ENCODE measurements around the gene SMIM1.
A peak's percentile ranks its signal among the peaks of the same experiment; 100 is the strongest.

The SMIM1 gene

GRCh38 chr1:3759796-3760195 lies 12.8 kb upstream of the SMIM1 start:
- no peak for DNase-seq

- no peak for DNase-seq
Measured at GRCh38 chr1:3761296-3762010, 11.1 kb upstream of the SMIM1 start.

GRCh38 chr1:3762151-3762872 lies 10.2 kb upstream of the SMIM1 start:
- DNase-seq, result no peak

- no peak for DNase-seq
Measured at GRCh38 chr1:3762873-3763228, 9.7 kb upstream of the SMIM1 start.

- DNase-seq, result no peak
Measured at GRCh38 chr1:3763351-3764125, 9.0 kb upstream of the SMIM1 start.

GRCh38 chr1:3767328-3767925 lies 5.1 kb upstream of the SMIM1 start:
- DNase-seq, result no peak

- no peak for DNase-seq
Measured at GRCh38 chr1:3768811-3769390, 3.6 kb upstream of the SMIM1 start.

- DNase-seq, result no peak
Measured at GRCh38 chr1:3770047-3770765, 2.3 kb upstream of the SMIM1 start.

GRCh38 chr1:3771108-3772026 lies 1.2 kb upstream of the SMIM1 start:
- DNase-seq, result no peak

GRCh38 chr1:3772027-3772714 lies 378 bp upstream of the SMIM1 start:
- DNase-seq, result peak; percentile 42

GRCh38 chr1:3773572-3774275 lies 1.2 kb downstream of the SMIM1 start:
- DNase-seq, result no peak

- DNase-seq, result no peak
Measured at GRCh38 chr1:3774276-3774945, 1.9 kb downstream of the SMIM1 start.

GRCh38 chr1:3774946-3775489 lies 2.5 kb downstream of the SMIM1 start:
- DNase-seq, result no peak

GRCh38 chr1:3775490-3776230 lies 3.1 kb downstream of the SMIM1 start:
- peak; percentile 14 for DNase-seq

GRCh38 chr1:3776231-3776961 lies 3.8 kb downstream of the SMIM1 start:
- no peak for DNase-seq

GRCh38 chr1:3777078-3777547 lies 4.6 kb downstream of the SMIM1 start:
- no peak for DNase-seq
